Panc1 (cell line): ENCODE results near the gene MAGI3. TPM values are rescaled to one million over a fixed set of nuclear protein-coding genes. Genes with fewer than 3 reads are reported as not detected.

Source experiments
- ATAC-seq: fragments of 200-7000 bp; cut with Tn5 transposase; 2 replicates; pipeline ENCODE4 v1.9.1; 2020; ENCODE audit warnings: mild to moderate bottlenecking, moderate library complexity
- BruUV-seq: library from RNA; stranded (reverse); fragments of 400-500 nt; replicated peaks from 2 replicates; lab custom pipeline; 2021; lab: Mats Ljungman, UMichigan
- CTCF ChIA-PET: fragments of 300-600 bp; sonication (Branson Sonifier 250); formaldehyde crosslinking; loops from one replicate; lab custom pipeline; 2022; ENCODE audit warnings: antibody characterized with exemption; lab: Charles Lee
- POLR2A ChIA-PET: fragments of 300-600 bp; sonication (Branson Sonifier 250); formaldehyde crosslinking; loops from one replicate; lab custom pipeline; 2022; ENCODE audit warnings: antibody characterized with exemption; lab: Charles Lee
- DNase-seq: peaks from one replicate; pipeline ENCODE4 v3.0.0-alpha.2; 2010; ENCODE audit warnings: low read depth, low spot score
- H3K27ac ChIP-seq: 2 replicates; pipeline ENCODE4 v1.5.1; 2011; ENCODE audit warnings: mild to moderate bottlenecking, low read length, inconsistent platforms
- H3K27me3 ChIP-seq: fragments of 200-500 bp; sonication (Bioruptor generic); 2 replicates; pipeline ENCODE4 v1.6.0; 2014; ENCODE audit warnings: low read length, inconsistent platforms; ENCODE audit not compliant: control insufficient read depth, insufficient read depth
- H3K36me3 ChIP-seq: fragments of 200-500 bp; sonication (Bioruptor generic); 2 replicates; pipeline ENCODE4 v1.5.1; 2014; ENCODE audit warnings: inconsistent platforms, mild to moderate bottlenecking, low read length, moderate library complexity; ENCODE audit not compliant: control insufficient read depth, insufficient read depth
- H3K4me1 ChIP-seq: 2 replicates; pipeline ENCODE4 v1.5.1; 2011; ENCODE audit warnings: inconsistent platforms, mild to moderate bottlenecking, low read length, moderate library complexity; ENCODE audit not compliant: control insufficient read depth, insufficient read depth
- H3K4me3 ChIP-seq, 2 experiments: 2 replicates each; pipeline ENCODE4 v1.5.1; 2011 to 2012; ENCODE audit warnings: low read depth in 2 of 2, low read length in 2 of 2, mild to moderate bottlenecking in 2 of 2, inconsistent platforms in 1 of 2, moderate library complexity in 1 of 2
- H3K9me3 ChIP-seq: fragments of 200-500 bp; sonication (Bioruptor generic); 2 replicates; pipeline ENCODE4 v1.5.1; 2014; ENCODE audit warnings: low read depth, mild to moderate bottlenecking, inconsistent platforms, low read length, moderate library complexity; ENCODE audit not compliant: control insufficient read depth, insufficient read depth
- POLR2AphosphoS5 ChIP-seq: IDR thresholded peaks from 2 replicates; pipeline ENCODE4 v1.6.1; 2012; ENCODE audit warnings: mild to moderate bottlenecking, low read depth, low read length, moderate library complexity
- REST ChIP-seq, 2 experiments: IDR thresholded peaks; 2 replicates each; pipeline ENCODE4 v1.6.1; 2011 to 2012; ENCODE audit warnings: low read depth in 2 of 2, control low read depth in 1 of 2, low read length in 1 of 2, mild to moderate bottlenecking in 1 of 2, moderate library complexity in 1 of 2; ENCODE audit not compliant: insufficient read depth in 1 of 2
- SIN3A ChIP-seq: IDR thresholded peaks from 2 replicates; pipeline ENCODE4 v1.6.1; 2012; ENCODE audit warnings: low read depth, mild to moderate bottlenecking, low read length, moderate library complexity, borderline replicate concordance; ENCODE audit not compliant: insufficient read depth
- TCF7L2 ChIP-seq: IDR thresholded peaks from 2 replicates; pipeline ENCODE4 v1.6.1; 2011; ENCODE audit warnings: mild to moderate bottlenecking, low read depth, low read length, inconsistent platforms
- in situ Hi-C: cut with HindIII; loops from 2 replicates; pipeline ENCODE4 v1.10.0; 2016; ENCODE audit warnings: low sequenced_read_pairs, low pct_unique_long_range_greater_than_20kb
- intact Hi-C: fragments of 100-400 bp; cut with micrococcal nuclease; formaldehyde crosslinking; loops from one replicate; pipeline ENCODE4 v1.10.0; 2022; ENCODE audit not compliant: unreplicated experiment
- total RNA-seq: library from RNA; stranded (reverse); gene quantifications from one replicate; pipeline ENCODE4 v1.2.1, GENCODE V29; 2021; ENCODE audit not compliant: unreplicated experiment
- TF ChIP-seq, protein P1 (sequence below): fragments of 450-650 bp; IDR thresholded peaks from 2 replicates; pipeline ENCODE4 v1.5.1; 2017; ENCODE audit warnings: mild to moderate bottlenecking

Gene MAGI3
- total RNA-seq, 1 experiment from 2014 or later = 10.9 TPM

DNA sequence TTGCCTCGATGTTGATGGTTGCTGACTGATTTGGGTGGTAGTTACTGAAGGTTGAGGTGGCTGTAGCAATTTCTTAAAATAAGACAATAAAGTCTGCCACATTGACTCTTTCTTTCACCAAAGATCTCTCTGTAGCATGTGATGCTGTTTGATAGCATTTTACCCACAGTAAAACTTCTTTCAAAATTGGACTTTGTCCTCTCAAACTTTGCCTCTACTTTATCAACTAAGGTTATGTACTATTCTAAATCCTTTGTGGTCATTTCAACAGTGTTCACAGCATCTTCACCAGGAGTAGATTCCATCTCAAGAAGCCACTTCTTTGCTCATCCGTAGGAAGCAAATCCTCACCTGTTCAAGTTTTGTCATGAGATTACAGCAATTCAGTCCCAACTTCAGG is 275.8 kb downstream of the MAGI3 start:
- in situ Hi-C loops = no loop called here
- Histone ChIP-seq H3K27ac (no peak overlapping the region), H3K4me3 (no peak overlapping the region), H3K4me1 (no peaks in the 10 kb centered on the region), H3K36me3 (no peaks in the 10 kb centered on the region; the same call in 1 of the 2 replicates), H3K27me3 (no peaks in the 10 kb centered on the region), H3K9me3 (no peaks in the 10 kb centered on the region)
- DNase-seq (no peak), ATAC-seq (no peak)
- ChIA-PET POLR2A (interaction anchor here (0.7 kb wide), 1 partner anchor 15 kb away, joined by 3 read pairs; no protein-coding TSS in a partner anchor), CTCF (no interaction called here)
- intact Hi-C loops = no loop called here
- no peak for TF ChIP-seq SIN3A
- TF ChIP-seq POLR2AphosphoS5 = no peak
- TF ChIP-seq TCF7L2 = no peak
- no peak for TF ChIP-seq REST (IDR thresholded peaks at IDR 0.05; ENCODE audit: insufficient read depth in 1 of 2, low read depth in 2 of 2, low read length in 1 of 2)
- no TSS peak for BruUV-seq

DNA sequence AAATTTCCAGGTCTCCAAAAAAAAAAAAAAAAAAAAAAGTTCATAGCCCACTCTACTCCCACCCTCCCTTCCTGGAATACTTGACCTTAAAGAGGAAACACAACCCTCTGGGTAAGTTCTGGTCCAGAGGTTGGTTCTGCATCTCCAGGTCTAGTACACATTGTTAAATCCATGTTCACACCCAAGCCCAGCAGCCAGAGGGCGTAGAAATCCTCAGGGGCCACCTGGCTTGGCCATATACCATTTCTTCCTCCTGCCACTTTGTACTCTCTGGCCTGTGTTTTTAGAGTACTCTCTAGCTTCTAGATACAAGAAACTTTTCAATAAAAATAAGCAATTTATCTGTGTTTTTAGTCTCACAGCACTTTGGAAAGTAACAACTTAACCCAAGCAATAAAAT is 279.7 kb downstream of the MAGI3 start:
- H3K27ac ChIP-seq = no peak overlapping the region
- H3K27me3 ChIP-seq = no peaks in the 10 kb centered on the region
- ATAC-seq (no peak), DNase-seq (no peak)
- H3K4me1 ChIP-seq = no peaks in the 10 kb centered on the region
- no peak overlapping the region for H3K4me3 ChIP-seq
- ChIA-PET POLR2A (interaction anchor here (0.6 kb wide), 1 partner anchor 587 kb away, joined by 9 read pairs; no protein-coding TSS in a partner anchor), CTCF (no interaction called here)
- intact Hi-C loops (loop anchor here (10.0 kb wide), 1 partner anchor 275 kb away; the partner anchor contains the start of gene MAGI3), in situ Hi-C loops (no loop called here)
- H3K36me3 ChIP-seq = peaks cover 2% of the 10 kb centered on the region; the same call in 1 of the 2 replicates
- BruUV-seq = no TSS peak
- TF ChIP-seq POLR2AphosphoS5 = no peak
- TF ChIP-seq, protein P1, sequence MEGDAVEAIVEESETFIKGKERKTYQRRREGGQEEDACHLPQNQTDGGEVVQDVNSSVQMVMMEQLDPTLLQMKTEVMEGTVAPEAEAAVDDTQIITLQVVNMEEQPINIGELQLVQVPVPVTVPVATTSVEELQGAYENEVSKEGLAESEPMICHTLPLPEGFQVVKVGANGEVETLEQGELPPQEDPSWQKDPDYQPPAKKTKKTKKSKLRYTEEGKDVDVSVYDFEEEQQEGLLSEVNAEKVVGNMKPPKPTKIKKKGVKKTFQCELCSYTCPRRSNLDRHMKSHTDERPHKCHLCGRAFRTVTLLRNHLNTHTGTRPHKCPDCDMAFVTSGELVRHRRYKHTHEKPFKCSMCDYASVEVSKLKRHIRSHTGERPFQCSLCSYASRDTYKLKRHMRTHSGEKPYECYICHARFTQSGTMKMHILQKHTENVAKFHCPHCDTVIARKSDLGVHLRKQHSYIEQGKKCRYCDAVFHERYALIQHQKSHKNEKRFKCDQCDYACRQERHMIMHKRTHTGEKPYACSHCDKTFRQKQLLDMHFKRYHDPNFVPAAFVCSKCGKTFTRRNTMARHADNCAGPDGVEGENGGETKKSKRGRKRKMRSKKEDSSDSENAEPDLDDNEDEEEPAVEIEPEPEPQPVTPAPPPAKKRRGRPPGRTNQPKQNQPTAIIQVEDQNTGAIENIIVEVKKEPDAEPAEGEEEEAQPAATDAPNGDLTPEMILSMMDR = no peak
- TF ChIP-seq TCF7L2 = no peak
- no peak for TF ChIP-seq REST (IDR thresholded peaks at IDR 0.05; ENCODE audit: insufficient read depth in 1 of 2, low read depth in 2 of 2, low read length in 1 of 2)
- no peak for TF ChIP-seq SIN3A
- H3K9me3 ChIP-seq = no peaks in the 10 kb centered on the region
